Muscle of back (tissue), 13 donors: Measurements from ENCODE around the gene RNF208. TPM values are rescaled to one million over a fixed set of nuclear protein-coding genes. Genes with fewer than 3 reads are reported as not detected.

Source experiments
- DNase-seq, 3 donors: peaks; one replicate each; pipeline versions ENCODE4 v3.0.0 to v3.0.0-alpha.2; 2013
- long read RNA-seq, 9 donors: transcript quantifications; one replicate each; lab custom pipeline, GENCODE V29; 2026
- polyA plus RNA-seq, 10 donors: library from polyadenylated mRNA; unstranded; fragments of 120-200 nt; gene quantifications; one replicate each; pipeline ENCODE4 v1.2.1, GENCODE V29; 2013; ENCODE audit not compliant: insufficient read length in 10 of 10

Gene RNF208, protein sequence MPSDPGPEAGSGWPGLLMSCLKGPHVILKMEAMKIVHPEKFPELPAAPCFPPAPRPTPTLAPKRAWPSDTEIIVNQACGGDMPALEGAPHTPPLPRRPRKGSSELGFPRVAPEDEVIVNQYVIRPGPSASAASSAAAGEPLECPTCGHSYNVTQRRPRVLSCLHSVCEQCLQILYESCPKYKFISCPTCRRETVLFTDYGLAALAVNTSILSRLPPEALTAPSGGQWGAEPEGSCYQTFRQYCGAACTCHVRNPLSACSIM
- polyA plus RNA-seq: 1 to 10 TPM; 1.8 to 4.5 (median 2.4) TPM
- long read RNA-seq, donor 1, partial matches to known transcripts: 0 of 2 reads
- long read RNA-seq, donor 1, other reads (novel, unspliced or antisense): 0 of 2 reads
- long read RNA-seq, donor 2, partial matches to known transcripts: 0 of 2 reads
- long read RNA-seq, donor 2, other reads (novel, unspliced or antisense): 0 of 2 reads
- long read RNA-seq, donor 3, partial matches to known transcripts: 0 of 1 reads
- long read RNA-seq, donor 3, other reads (novel, unspliced or antisense): 0 of 1 reads
- long read RNA-seq, donor 4: 0 reads
- long read RNA-seq, donor 5, partial matches to known transcripts: 0 of 3 reads
- long read RNA-seq, donor 5, other reads (novel, unspliced or antisense): 0 of 3 reads
- long read RNA-seq, donor 6, partial matches to known transcripts: 0 of 3 reads
- long read RNA-seq, donor 6, other reads (novel, unspliced or antisense): 0 of 3 reads
- long read RNA-seq, donor 7, partial matches to known transcripts: 0 of 3 reads
- long read RNA-seq, donor 7, other reads (novel, unspliced or antisense): 0 of 3 reads
- long read RNA-seq, donor 8, partial matches to known transcripts: 0 of 2 reads
- long read RNA-seq, donor 8, other reads (novel, unspliced or antisense): 0 of 2 reads
- long read RNA-seq, donor 9: 0 reads

DNA sequence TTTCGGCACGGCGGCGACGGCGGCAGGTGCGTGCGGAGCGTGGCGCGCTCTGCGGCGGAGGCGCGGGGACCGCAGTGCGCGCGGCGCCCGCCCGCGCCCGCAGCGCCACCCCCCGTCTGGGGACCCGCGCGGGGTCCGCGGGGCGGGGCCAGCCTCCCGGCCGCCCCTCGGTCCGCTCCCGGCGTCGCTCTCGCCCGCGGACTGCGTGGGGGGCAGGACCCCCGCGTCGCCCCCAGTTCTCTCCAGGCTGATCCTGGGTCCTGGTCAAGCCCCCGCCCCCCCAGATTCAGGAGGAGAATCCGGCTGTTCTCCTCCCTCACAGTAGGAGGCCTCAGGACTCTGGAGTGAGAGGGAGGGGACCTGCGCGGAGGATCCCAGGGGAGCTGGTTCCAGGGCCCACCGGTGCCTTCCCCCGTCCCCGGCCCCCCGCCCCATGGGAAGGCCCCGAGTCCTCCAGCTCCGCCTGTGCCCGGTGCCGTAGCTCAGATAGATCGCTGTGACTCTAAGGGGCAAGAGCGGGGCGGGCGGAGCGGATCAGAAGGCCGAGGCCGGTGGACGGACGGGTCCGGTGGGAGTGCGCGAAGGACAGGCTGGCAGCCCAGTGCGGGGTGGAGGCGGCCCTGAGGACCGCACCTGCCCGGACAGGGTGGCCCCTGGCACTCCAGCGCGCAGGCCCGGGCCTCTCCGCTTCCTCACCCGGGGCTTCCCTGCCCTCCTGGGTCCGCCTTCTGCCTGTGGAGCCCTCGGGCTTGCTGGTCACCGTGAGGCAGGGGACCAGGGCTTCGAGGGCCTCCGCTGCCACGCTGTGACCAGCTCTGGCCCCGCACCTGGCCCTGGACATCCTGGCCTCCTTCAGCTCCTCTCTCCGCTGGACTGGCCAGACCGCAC lies at the start of gene RNF208:
TSS of gene RNF208 (minus strand) at position 51 of the 888 bp plus-strand sequence. CDS start 1,028 bp downstream, outside the sequence.
- peak in 1 of 3 donors; percentile 55 for DNase-seq

DNA sequence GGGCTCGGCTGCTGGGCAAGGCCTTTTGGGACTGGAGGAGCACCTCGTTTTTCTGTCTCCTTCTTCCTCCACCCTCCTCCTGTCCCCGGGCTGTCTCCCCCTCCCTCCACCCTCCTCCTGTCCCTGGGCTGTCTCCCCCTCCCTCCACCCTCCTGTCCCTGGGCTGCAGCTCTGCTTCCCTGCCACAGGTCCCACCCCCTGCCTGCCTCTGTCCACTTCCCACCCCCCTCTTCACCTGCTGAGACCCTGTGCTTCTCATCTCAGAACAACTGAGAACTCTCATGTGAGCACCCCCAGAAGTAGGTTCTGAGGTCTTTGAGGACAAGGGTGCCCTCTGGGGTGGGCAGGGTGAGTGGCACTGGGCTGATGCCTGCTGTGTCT lies 49.6 kb upstream of the RNF208 start:
- no peak for DNase-seq

DNA sequence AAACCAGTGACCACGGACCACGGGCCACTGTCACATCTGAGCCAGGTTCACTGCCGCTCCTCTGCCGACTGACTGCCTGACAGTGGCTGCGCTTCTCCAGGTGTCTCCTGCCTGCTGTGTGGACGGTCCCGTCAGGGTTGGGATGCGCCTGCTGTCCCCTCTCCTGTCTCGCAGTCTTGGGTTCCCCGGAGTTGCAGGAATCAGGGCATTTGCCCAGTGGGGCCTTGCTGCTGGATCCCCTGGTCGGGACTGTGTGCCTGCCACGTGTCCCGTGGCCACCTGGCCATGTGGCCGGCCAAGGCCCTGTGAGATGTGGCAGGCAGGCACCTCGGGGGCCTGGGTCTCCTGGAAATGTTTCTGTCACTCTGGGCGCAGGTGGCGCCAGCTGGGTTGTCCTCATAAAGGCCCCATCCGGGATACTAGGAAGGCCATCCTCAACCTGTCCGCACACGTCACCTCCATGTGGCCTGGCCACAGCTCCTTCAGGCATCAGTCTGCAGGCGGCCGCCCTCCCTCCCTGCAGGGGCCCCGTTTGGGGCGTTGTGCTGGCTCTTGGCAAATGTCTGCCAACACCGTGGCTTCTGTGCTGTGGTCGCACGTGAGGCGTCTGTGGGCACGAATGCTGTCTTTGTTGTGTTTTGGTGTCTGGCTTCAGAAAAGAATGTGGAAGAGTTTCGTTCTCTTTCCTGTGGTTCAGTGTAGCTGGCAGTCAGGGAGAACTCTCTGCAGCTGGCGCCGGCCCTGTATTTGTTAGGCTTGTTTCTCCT lies 49.1 kb upstream of the RNF208 start:
- DNase-seq: no peak

DNA sequence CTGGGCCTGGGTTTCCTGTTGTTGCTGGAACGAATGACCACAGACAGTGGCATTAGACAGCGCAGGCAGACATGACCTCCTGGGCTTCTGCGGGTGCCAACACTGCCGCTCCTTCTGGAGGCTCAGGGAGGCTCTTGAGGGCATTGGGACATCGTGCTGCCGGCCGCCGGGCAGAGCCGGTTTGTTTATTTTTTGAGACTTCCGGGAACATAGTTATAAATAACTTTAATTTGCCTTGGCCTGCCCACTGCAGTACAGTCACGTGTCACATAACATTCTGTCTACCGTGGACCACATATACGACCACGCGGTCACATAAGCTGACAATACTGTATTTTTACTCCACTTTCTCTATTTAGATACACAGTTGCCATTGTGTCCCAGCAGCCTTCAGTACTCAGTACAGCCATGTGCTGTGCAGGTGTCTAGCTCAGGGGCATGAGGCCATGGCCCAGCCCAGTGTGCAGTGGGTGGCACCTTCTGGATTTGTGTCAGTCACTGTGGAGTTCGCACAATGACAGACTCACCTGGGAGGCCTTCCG lies 47.3 kb upstream of the RNF208 start:
- no peak for DNase-seq

DNA sequence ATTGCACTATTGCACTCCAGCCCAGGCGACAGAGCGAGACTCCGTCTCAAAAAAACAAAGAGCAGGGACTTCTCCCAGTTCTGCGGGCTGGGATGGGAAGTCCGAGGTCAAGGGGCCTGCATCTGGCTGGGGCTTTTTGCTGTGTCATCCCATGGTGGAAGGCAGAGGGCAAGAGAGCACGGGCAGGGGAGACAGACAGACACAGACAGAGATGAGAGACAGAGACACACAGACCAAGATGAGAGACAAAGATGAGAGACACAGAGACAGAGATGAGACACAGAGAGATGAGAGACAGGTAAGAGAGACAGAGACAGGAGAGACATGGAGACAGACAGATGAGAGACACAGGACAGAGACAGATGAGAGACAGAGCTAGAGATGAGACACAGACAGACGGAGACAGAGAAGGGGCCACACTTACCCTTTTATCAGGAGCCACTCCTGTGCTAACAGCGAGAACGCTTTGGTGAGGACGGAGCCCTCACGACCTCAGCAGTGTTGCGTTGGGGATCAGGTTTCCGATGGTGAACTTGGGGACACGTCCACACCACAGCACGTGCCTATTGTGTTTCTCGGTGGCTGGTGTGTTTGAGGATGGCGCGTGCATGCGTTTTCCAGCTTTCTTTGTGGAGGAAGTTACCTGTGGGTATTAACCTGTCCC lies 46.6 kb upstream of the RNF208 start:
- DNase-seq: no peak

DNA sequence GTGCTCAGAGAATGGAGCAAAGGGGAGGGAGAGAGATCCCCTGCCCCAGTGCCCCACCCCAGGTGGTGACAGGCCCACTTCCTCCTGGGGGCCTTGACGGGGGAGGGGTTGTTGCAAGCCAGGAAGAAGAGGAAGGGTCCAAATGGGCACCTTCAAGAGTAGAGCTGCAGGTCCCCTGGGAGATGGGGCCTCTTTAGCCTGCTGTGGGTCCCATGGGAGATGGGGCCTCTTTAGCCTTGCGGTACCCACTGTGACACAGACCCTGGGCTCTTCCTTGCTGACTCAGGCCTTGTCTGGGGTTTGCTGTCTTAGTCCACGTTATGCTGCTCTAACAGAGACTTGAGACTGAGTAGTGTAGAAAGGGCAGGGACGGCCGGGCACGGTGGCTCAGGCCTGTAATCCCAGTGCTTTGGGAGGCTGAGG lies 45.9 kb upstream of the RNF208 start:
- no peak for DNase-seq

DNA sequence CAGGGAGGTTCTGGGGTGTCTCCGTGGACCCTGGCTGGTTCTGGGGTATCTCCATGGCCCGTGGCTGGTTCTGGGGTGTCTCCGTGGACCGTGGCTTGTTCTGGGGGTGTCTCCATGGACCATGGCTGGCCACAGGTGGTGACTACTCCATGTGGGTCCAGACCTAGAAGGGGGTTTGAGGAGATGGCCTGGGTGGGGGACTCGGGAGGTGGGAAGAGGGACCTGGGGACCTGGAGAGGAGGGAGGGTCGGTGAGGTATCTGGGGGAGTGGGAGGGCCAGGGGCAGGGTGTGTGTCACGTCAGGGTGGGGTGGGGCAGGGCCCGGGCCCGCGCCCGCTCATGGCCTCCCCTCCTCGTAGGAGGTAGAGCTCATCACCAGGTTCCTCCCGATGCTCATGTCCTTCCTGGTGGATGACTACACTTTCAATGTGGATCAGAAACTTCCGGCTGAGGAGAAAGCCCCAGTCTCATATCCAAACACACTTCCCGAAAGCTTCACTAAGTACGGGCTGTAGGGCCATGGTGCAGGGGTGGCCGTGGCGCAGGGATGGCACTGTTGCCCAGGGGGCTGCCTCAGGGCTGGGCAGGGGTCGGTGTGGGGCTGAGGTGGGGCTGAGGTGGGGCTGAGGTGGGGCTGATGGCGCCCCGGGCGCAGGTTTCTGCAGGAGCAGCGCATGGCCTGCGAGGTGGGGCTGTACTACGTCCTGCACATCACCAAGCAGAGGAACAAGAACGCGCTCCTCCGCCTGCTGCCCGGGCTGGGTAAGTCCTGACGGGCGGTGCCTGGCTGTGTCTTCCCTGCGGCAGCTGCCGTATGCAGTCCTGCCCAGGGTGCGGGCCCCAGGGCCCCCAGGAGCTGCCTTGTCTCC lies 44.8 kb upstream of the RNF208 start:
- DNase-seq: no peak

DNA sequence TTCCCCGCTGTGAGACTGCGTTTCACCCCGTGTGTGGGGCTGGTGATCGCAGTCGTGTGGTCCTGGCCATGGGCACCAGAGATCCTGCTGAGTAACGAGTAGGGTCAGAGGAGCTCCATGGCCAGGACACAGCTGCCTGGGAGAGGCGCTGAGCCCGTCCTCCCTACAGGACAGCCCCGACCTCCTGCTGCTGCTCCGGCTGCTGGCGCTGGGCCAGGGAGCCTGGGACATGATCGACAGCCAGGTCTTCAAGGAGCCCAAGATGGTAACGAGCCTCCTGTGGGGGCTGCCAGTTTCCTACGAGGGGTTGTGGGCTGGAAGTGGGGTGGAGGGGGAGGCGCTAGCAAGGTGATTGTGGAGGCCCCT lies 44.1 kb upstream of the RNF208 start:
- no peak for DNase-seq

DNA sequence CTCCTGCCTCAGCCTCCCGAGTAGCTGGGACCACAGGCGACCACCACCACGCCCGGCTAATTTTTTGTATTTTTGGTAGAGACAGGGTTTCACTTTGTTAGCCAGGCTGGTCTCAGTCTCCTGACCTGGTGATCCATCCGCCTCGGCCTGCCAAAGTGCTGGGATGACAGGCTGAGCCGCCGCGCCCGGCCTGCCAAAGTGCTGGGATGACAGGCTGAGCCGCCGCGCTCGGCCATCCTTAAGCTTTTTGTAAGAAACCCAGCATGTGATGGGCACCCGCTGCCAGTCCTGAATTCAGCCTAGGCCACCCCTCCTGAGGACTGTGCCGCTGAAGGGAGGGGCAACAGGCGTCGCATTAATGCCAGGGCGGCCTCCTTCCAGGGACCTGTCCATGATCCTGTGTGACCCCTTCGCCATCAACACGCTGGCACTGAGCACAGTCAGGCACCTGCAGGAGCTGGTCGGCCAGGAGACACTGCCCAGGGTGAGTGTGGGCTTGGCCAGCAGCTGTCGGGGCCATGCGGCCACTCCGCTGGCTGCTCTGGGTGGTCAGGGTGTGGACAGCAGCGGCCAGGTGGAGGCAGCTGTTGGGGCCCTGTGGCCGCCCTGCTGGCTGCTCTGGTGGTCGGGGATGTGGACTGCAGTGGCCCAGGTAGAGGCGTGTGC lies 43.6 kb upstream of the RNF208 start:
- DNase-seq: no peak

DNA sequence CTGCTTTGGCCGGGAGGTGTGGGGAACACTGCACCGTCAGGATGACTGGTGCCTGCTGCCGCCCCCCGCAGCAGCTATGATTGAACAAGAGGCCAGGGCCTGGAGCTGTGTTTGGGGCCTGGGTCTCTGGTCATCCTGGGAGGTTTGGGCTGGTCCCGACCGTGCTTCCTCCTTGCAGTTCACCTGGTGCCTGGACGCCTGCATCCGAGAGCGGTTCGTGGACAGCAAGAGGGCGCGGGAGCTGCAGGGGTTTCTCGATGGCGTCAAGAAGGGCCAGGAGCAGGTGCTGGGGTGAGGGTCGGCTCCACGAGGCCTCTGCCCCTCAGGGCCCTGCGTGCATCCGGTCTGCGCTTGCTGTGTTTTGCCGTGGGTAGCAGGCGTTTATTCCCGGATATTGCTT lies 42.0 kb upstream of the RNF208 start:
- no peak for DNase-seq

DNA sequence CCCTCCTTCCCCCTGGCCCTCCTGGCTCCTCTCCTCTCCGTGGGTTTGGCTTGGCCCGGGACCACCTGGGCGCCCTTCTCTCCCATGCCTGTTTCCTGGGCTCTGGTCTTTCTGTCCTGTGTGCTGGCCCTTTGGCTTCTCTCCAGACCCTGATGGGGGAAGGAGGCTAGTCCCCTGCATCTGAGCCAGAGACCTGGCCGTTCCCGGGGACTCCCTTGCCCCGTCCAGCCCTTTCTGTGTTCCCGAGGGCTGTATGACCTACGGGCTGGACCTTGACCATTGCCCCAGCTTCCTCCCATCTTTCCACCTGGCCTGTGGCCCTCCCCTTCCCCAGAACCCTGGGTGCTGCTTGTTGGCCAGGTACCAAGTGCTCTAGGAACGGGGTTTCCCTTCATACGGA lies 41.5 kb upstream of the RNF208 start:
- no peak for DNase-seq

DNA sequence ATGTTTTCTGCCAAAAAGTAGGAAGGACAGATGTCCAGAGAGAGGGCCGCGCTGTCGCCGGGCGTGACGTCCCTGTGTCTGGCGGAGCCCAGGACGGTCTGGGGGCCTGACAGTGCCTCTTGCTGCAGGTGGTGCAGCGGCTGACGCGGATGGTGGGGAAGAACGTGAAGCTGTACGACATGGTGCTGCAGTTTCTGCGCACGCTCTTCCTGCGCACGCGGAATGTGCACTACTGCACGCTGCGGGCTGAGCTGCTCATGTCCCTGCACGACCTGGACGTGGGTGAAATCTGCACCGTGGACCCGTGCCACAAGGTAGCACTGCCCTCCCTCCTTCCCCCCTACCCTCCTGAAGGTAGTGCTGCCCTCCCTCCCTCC lies 40.9 kb upstream of the RNF208 start:
- DNase-seq: no peak

DNA sequence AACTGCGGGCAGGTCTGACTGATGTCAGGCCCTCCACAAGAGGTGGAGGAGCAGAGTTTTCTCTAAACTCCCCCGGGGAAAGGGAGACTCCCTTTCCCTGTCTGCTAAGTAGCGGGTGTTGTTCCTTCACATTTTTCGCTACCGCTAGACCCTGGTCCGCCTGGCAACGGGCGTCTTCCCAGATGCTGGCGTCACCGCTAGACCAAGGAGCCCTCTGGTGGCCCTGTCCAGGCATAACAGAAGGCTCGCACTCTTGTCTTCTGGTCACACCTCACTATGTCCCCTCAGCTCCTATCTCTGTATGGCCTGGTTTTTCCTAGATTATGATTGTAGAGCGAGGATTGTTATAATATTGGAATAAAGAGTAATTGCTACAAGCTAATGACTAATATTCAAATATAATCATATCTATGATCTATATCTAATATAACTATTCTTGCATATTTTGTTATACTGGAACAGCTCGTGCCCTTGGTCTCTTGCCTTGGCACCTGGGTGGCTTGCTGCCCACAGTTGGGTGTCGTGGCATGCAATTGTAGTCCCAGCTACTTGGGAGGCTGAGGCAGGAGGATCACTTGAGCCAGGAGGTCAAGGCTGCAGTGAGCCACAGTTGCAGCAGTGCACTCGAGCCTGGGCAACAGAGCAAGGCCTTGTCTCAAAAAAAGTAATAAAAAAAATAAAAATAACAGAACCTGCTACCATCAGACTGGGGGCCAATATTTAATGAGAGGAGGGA lies 40.3 kb upstream of the RNF208 start:
- peak in 1 of 3 donors; percentile 49 for DNase-seq

DNA sequence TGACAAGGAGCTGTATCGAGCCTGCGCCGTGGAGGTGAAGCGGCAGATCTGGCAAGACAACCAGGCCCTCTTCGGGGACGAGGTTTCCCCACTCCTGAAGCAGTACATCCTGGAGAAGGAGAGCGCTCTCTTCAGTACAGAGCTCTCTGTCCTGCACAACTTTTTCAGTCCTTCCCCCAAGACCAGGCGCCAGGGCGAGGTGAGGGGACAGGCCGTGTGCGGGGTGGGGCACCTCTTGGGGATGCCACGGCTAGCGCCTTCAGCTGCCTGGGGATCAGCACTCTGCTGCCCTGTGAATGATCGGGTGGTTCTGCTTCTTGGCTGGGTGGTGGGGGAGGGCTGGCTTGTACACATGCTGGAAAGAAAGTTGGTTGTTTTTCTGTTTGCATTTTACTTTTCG lies 34.8 kb upstream of the RNF208 start:
- DNase-seq: no peak

DNA sequence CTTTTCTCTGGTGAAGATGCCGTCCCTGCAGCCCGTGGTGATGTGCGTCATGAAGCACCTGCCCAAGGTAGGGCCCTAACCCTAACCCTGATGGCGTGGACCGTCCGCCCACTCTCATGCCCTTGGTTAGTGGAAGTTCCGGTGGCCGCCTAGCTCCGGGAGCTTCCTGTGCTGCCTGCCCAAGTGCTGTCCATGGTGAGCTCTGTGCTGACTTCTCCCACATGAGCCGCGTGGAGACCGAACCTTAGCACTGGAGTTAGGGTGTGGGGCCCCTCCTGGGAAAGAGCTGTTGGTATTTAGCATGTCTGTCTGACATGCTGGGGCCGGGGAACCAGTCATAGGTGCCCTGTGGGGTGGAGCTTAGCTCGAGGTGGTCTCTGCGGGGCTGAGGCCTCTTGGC lies 34.3 kb upstream of the RNF208 start:
- no peak for DNase-seq

DNA sequence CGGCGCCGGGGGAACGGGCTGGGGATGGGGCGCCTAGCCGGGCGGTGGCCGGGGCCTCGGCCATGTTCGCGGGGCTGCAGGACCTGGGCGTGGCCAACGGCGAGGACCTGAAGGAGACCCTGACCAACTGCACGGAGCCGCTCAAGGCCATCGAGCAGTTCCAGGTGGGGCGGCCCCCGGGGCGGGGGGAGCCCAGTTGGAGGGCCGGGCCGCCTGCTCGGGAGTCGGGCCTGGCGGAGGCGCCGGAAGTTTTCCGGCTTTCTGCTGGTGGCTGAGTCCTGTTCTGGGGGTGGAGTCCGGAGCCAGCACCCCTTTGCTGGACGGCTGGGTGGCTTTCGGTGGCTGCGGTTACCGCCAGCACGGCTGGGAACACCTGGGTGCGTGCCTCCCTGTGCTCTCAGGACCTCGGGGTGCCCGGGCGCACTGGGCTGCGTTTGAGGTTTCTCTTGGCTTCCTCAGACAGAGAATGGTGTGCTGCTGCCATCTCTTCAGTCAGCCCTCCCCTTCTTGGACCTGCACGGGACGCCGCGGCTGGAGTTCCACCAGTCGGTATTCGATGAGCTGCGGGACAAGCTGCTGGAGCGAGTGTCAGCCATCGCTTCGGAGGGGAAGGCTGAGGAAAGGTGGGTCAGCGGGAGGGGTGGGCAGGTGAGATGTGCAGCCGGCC lies 33.5 kb upstream of the RNF208 start:
- peak in 1 of 3 donors; percentile 54 for DNase-seq
